ENCODE results near the gene C14orf39. TPM values are rescaled to one million over a fixed set of nuclear protein-coding genes. Genes with fewer than 3 reads are reported as not detected.

C14orf39 gene
- total and polyA plus RNA-seq, 2 of the 8 experiments (the other 6 are each of a cell fraction or from before 2014, with no cell fraction given), result 0.18 to 1.2 TPM

DNA sequence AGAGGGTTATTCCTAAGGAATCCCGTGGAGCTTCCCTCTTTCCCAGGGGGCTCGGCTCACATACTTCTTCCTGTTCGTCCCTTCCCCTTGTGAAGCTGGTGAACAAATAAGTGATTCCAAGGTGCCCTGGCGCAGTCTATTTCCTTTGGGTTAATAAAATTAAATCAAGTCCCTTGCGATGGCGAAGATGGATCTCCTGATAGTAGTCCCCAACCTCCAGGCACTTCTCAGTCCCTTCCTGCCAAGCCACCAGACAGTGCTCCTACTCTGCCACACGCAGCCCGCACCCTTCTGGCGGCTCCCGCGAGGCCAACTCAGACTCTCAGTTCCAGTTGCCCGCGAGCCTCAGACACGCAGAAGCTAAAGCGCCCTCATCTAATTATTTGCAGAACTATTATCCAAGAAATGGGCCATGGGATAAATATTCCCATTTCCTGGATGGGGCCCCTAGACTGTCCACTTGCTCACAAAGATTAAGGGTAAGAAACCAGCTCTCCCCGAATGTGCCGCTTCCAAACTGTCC is 20.7 kb upstream of the C14orf39 start:
- peaks cover 62 to 81% (median 72%) of the 10 kb centered on the region in 4 experiments for H3K27me3 ChIP-seq (replicated peaks in 1 of 4; ENCODE audit: control insufficient read depth in 3 of 4, extremely low read depth in 1 of 4, insufficient read depth in 3 of 4, low read length in 3 of 4)
- no peaks in the 10 kb centered on the region for H3K79me1 ChIP-seq (ENCODE audit: low read depth, low read length)
- no peaks in the 10 kb centered on the region for H3K9me3 ChIP-seq (ENCODE audit: insufficient read depth in 2 of 2, low read depth in 1 of 2, low read length in 1 of 2)
- H3K4me2 ChIP-seq (ENCODE audit: insufficient read depth in 1 of 2, low read depth in 2 of 2, low read length in 2 of 2), result peak overlapping the region; percentile 67 to 78
- no peak overlapping the region for H2AK5ac ChIP-seq (ENCODE audit: low read depth, low read length)
- H2BK12ac ChIP-seq (ENCODE audit: low read depth, low read length), result no peak overlapping the region; the same call in none of the 2 replicates
- H3K4ac ChIP-seq (replicated peaks; ENCODE audit: insufficient read length, low read depth, low read length), result no peak overlapping the region
- no peak overlapping the region for H3K23ac ChIP-seq (ENCODE audit: insufficient read length)
- no peak overlapping the region for H4K91ac ChIP-seq (replicated peaks; ENCODE audit: insufficient read length, low read length)
- no peak overlapping the region for H4K8ac ChIP-seq (ENCODE audit: extremely low read depth, insufficient read depth, low read length)
- H3K14ac ChIP-seq (ENCODE audit: insufficient read length), result no peak overlapping the region
- peaks cover 0 to 8% (median 0%) of the 10 kb centered on the region in 4 experiments; a peak in 1 of 8 replicates for H3K36me3 ChIP-seq (ENCODE audit: control insufficient read depth in 2 of 4, insufficient read depth in 4 of 4, low read length in 3 of 4)
- no peak overlapping the region for H3K18ac ChIP-seq (ENCODE audit: extremely low read depth, low read length)
- POLR2A ChIA-PET (ENCODE audit: partially characterized antibody), result interaction anchor here (1.3 to 1.5 kb wide), 2 partner anchors 10 to 258 kb away, joined by 3 to 5 read pairs; partner anchors contain the start of gene PPM1A
- H4K5ac ChIP-seq (ENCODE audit: insufficient read length, low read depth, low read length), result no peak overlapping the region
- no peak overlapping the region for H3K56ac ChIP-seq (replicated peaks; ENCODE audit: insufficient read length, low read depth, low read length)
- H3K9ac ChIP-seq (replicated peaks in 1 of 4; ENCODE audit: extremely low read depth in 1 of 4, low read depth in 3 of 4, low read length in 3 of 4), result no peak overlapping the region
- peak in 1 of 2 experiments; percentile 53 for DNase-seq (ENCODE audit: low read depth in 1 of 2, low spot score in 2 of 2)
- CTCF ChIA-PET (ENCODE audit: partially characterized antibody), result interaction anchor here (0.6 to 2.3 kb wide), 9 partner anchors 9 to 179 kb away, joined by 3 to 8 read pairs (median 4); no protein-coding TSS in a partner anchor
- 3% methylated on average over 17 of the region's 17 CpGs; no CpG with 5 or more reads in 1 of the 2 experiments for WGBS, 2 experiments (ENCODE audit: extremely low coverage in 1 of 2, insufficient coverage in 1 of 2, insufficient read length in 1 of 2, insufficient replicate concordance in 2 of 2, low coverage in 1 of 2, low lambda C conversion rate in 2 of 2, missing lambda C conversion rate in 1 of 2)
- no peak overlapping the region for H3K27ac ChIP-seq (ENCODE audit: low read depth, low read length)
- no peak overlapping the region; the same call in 1 of the 2 replicates for H2BK5ac ChIP-seq (ENCODE audit: low read depth, low read length)
- peak overlapping the region; percentile 8 to 47 (median 30); a peak in 7 of 8 replicates for H3K4me3 ChIP-seq (ENCODE audit: extremely low read depth in 1 of 4, insufficient read depth in 2 of 4, low read depth in 3 of 4, low read length in 4 of 4)
- H3K23me2 ChIP-seq (ENCODE audit: low read depth, low read length), result peaks cover 7% of the 10 kb centered on the region; the same call in 1 of the 2 replicates
- no peaks in the 10 kb centered on the region for H3K79me2 ChIP-seq (ENCODE audit: control insufficient read depth in 1 of 2, insufficient read depth in 2 of 2, low read length in 2 of 2)
- no peak overlapping the region for H2BK120ac ChIP-seq (replicated peaks; ENCODE audit: low read depth, low read length)
- peaks cover 17 to 39% (median 22%) of the 10 kb centered on the region in 4 experiments for H3K4me1 ChIP-seq (replicated peaks in 1 of 4; ENCODE audit: control insufficient read depth in 3 of 4, insufficient read depth in 4 of 4, low read length in 3 of 4)
- no peak overlapping the region for H2AFZ ChIP-seq (ENCODE audit: low read length)
- peak; percentile 73; the same call in 1 of the 2 replicates for TF ChIP-seq CBX8 (IDR thresholded peaks at IDR 0.05; ENCODE audit: borderline replicate concordance, low read depth, low read length)
- TF ChIP-seq RNF2 (IDR thresholded peaks at IDR 0.05; ENCODE audit: borderline replicate concordance, low read depth, low read length, missing control alignments, poor library complexity, severe bottlenecking), result peak; percentile 44
- no peak for TF ChIP-seq TCF12 (IDR thresholded peaks at IDR 0.05; ENCODE audit: low read depth, low read length)
- no peak overlapping the region; the same call in 1 of the 2 replicates for H2BK15ac ChIP-seq (ENCODE audit: low read length)
- peaks cover 0 to 20% of the 10 kb centered on the region in 2 experiments for H4K20me1 ChIP-seq (replicated peaks in 1 of 2; ENCODE audit: control insufficient read depth in 1 of 2, insufficient read depth in 2 of 2, low read length in 2 of 2)
- FAIRE-seq, result no peak
- no peak overlapping the region for H2BK20ac ChIP-seq (ENCODE audit: low read length)

Data from H1 (cell line).